Upper lobe of left lung (tissue), 4 donors: ENCODE data around the gene OSBPL8.

Source experiments
- EP300 ChIP-seq, 4 donors: sonication (generic); formaldehyde crosslinking; IDR thresholded peaks; one replicate each; pipeline ENCODE4 v1.5.1; 2017; ENCODE audit warnings: antibody characterized with exemption in 4 of 4, control low read depth in 2 of 4
- POLR2AphosphoS5 ChIP-seq, 2 donors: sonication (generic); formaldehyde crosslinking; IDR thresholded peaks; one replicate each; pipeline ENCODE4 v1.5.1; 2017; ENCODE audit warnings: antibody characterized with exemption in 2 of 2
- TF ChIP-seq, protein P1 (sequence below), 6 experiments: fragments of 450-650 bp in 4 of 6; fragments of 200-600 bp in 2 of 6; sonication (generic) in 2 of 6; IDR thresholded peaks; one replicate each; pipeline ENCODE4 v1.5.1; 2016 to 2019; ENCODE audit warnings: antibody characterized with exemption in 6 of 6

DNA sequence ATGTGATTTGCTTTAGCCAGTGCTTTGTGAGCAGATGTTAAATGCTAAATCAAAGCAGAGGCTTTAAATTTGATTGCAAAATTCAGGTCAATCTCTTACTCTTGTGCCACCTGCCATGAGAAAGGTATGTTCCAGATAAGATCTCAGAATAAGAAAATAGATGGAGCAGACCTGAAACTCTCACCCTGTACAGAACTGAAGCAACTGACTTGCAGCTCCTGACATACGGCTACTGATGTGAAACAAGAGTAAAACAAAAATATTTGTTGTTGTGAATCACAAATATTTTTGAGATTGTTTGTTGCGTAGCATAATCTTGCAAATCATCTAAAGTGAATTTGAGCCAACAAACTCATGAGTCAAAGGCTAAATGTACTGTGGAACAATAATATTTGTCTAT is 3.5 kb upstream of the OSBPL8 start:
- TF ChIP-seq, protein P1, sequence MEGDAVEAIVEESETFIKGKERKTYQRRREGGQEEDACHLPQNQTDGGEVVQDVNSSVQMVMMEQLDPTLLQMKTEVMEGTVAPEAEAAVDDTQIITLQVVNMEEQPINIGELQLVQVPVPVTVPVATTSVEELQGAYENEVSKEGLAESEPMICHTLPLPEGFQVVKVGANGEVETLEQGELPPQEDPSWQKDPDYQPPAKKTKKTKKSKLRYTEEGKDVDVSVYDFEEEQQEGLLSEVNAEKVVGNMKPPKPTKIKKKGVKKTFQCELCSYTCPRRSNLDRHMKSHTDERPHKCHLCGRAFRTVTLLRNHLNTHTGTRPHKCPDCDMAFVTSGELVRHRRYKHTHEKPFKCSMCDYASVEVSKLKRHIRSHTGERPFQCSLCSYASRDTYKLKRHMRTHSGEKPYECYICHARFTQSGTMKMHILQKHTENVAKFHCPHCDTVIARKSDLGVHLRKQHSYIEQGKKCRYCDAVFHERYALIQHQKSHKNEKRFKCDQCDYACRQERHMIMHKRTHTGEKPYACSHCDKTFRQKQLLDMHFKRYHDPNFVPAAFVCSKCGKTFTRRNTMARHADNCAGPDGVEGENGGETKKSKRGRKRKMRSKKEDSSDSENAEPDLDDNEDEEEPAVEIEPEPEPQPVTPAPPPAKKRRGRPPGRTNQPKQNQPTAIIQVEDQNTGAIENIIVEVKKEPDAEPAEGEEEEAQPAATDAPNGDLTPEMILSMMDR (IDR thresholded peaks at IDR 0.05), result no peak
- TF ChIP-seq EP300 (IDR thresholded peaks at IDR 0.05) (no peak), POLR2AphosphoS5 (IDR thresholded peaks at IDR 0.05) (no peak)
